ENCODE data around the gene BEND3.

DNA sequence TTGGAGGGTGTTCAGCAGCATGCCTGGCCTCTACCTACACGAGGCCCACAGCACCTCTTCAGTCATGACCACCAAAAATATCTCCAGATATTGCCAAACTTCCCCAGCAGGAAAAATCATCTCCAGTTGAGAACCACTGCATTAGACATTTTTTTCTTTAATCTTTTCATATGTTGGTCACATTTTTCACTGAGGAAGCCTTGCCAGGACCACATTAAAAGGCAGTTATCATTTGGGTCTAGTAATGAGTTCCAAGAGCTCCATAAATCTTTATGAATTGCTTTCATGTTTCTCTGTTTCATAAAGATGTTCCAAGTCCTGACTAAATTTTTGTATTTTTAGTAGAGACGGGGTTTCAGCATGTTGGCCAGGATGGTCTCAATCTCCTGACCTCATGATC lies 58.5 kb downstream of the BEND3 start:
- TF ChIP-seq, protein P1, sequence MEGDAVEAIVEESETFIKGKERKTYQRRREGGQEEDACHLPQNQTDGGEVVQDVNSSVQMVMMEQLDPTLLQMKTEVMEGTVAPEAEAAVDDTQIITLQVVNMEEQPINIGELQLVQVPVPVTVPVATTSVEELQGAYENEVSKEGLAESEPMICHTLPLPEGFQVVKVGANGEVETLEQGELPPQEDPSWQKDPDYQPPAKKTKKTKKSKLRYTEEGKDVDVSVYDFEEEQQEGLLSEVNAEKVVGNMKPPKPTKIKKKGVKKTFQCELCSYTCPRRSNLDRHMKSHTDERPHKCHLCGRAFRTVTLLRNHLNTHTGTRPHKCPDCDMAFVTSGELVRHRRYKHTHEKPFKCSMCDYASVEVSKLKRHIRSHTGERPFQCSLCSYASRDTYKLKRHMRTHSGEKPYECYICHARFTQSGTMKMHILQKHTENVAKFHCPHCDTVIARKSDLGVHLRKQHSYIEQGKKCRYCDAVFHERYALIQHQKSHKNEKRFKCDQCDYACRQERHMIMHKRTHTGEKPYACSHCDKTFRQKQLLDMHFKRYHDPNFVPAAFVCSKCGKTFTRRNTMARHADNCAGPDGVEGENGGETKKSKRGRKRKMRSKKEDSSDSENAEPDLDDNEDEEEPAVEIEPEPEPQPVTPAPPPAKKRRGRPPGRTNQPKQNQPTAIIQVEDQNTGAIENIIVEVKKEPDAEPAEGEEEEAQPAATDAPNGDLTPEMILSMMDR (IDR thresholded peaks at IDR 0.05), result no peak
- no peak for TF ChIP-seq POLR2A (IDR thresholded peaks at IDR 0.05)
